ENCODE measurements around the gene DCDC2C. TPM values are rescaled to one million over a fixed set of nuclear protein-coding genes. Genes with fewer than 3 reads are reported as not detected.
"Not testable (repeated sequence)": the region's sequence is repeated elsewhere in the genome, so short reads cannot be mapped to it uniquely, and the experiment has no call there.

The DCDC2C gene
- polyA plus RNA-seq, 4 donors = 0.27 to 0.64 (median 0.46) TPM; not detected in 1

GRCh38 chr2:3806730-3807129 lies 103.4 kb downstream of the DCDC2C start:
- no peak for DNase-seq (ENCODE audit: low read depth in 4 of 4, low spot score in 3 of 4)

- no peak for DNase-seq (ENCODE audit: low read depth in 4 of 4, low spot score in 3 of 4)
Measured at GRCh38 chr2:3807853-3808252, 104.5 kb downstream of the DCDC2C start.

GRCh38 chr2:3814706-3815245 lies 111.4 kb downstream of the DCDC2C start:
- DNase-seq (ENCODE audit: low read depth in 4 of 4, low spot score in 3 of 4) = no peak

- DNase-seq (ENCODE audit: low read depth in 4 of 4, low spot score in 3 of 4) = not testable (repeated sequence)
Measured at GRCh38 chr2:3817144-3817543, 113.8 kb downstream of the DCDC2C start.

- DNase-seq (ENCODE audit: low read depth in 4 of 4, low spot score in 3 of 4) = no peak
Measured at GRCh38 chr2:3823748-3824147, 120.4 kb downstream of the DCDC2C start.

- DNase-seq (ENCODE audit: low read depth in 4 of 4, low spot score in 3 of 4) = no peak
Measured at GRCh38 chr2:3827673-3828575, 124.5 kb downstream of the DCDC2C start.

GRCh38 chr2:3830796-3831195 lies 127.4 kb downstream of the DCDC2C start:
- no peak for DNase-seq (ENCODE audit: low read depth in 4 of 4, low spot score in 3 of 4)

- no peak for DNase-seq (ENCODE audit: low read depth in 4 of 4, low spot score in 3 of 4)
Measured at GRCh38 chr2:3837086-3837485, 133.7 kb downstream of the DCDC2C start.

- no peak for DNase-seq (ENCODE audit: low read depth in 4 of 4, low spot score in 3 of 4)
Measured at GRCh38 chr2:3838348-3838747, 135.0 kb downstream of the DCDC2C start.

- peak in 3 of 4 donors; percentile 5 to 16 (median 7) for DNase-seq (ENCODE audit: low read depth in 4 of 4, low spot score in 3 of 4)
Measured at GRCh38 chr2:3839476-3839875, 136.1 kb downstream of the DCDC2C start.

- DNase-seq (ENCODE audit: low read depth in 4 of 4, low spot score in 3 of 4) = no peak
Measured at GRCh38 chr2:3840611-3841155, 137.3 kb downstream of the DCDC2C start.

GRCh38 chr2:3847397-3848052 lies 144.2 kb downstream of the DCDC2C start:
- DNase-seq (ENCODE audit: low read depth in 4 of 4, low spot score in 3 of 4) = no peak

- DNase-seq (ENCODE audit: low read depth in 4 of 4, low spot score in 3 of 4) = no peak
Measured at GRCh38 chr2:3848776-3849175, 145.4 kb downstream of the DCDC2C start.

- no peak for DNase-seq (ENCODE audit: low read depth in 4 of 4, low spot score in 3 of 4)
Measured at GRCh38 chr2:3849213-3849612, 145.8 kb downstream of the DCDC2C start.

- DNase-seq (ENCODE audit: low read depth in 4 of 4, low spot score in 3 of 4) = no peak
Measured at GRCh38 chr2:3857576-3857975, 154.2 kb downstream of the DCDC2C start.

GRCh38 chr2:3864943-3865865 lies 161.8 kb downstream of the DCDC2C start:
- no peak for DNase-seq (ENCODE audit: low read depth in 4 of 4, low spot score in 3 of 4)

GRCh38 chr2:3867469-3867868 lies 164.1 kb downstream of the DCDC2C start:
- no peak for DNase-seq (ENCODE audit: low read depth in 4 of 4, low spot score in 3 of 4)

GRCh38 chr2:3868012-3868805 lies 164.8 kb downstream of the DCDC2C start:
- DNase-seq (ENCODE audit: low read depth in 4 of 4, low spot score in 3 of 4) = no peak

GRCh38 chr2:3870222-3870621 lies 166.8 kb downstream of the DCDC2C start:
- DNase-seq (ENCODE audit: low read depth in 4 of 4, low spot score in 3 of 4) = no peak

Measured in right renal pelvis (tissue), 4 donors.